AG04449 (cell line): Measurements from ENCODE around the gene CCL2.

Experiments
- CTCF ChIA-PET: fragments of 350-600 bp; formaldehyde crosslinking; extraction: SDS; loops from one replicate; lab custom pipeline; 2021; ENCODE audit warnings: antibody characterized with exemption; lab: Yijun Ruan, JAX
- POLR2A ChIA-PET: fragments of 400-600, 350-600 bp; formaldehyde crosslinking; extraction: SDS; loops from one replicate; lab custom pipeline; 2020; ENCODE audit warnings: antibody characterized with exemption, inconsistent platforms; lab: Yijun Ruan, JAX
- DNase-seq: peaks from one replicate; pipeline ENCODE4 v3.0.0-alpha.2; 2010; ENCODE audit warnings: low read depth, low spot score
- H3K4me3 ChIP-seq: 2 replicates; pipeline ENCODE4 v1.5.1; 2011; ENCODE audit warnings: low read depth, mild to moderate bottlenecking, control low read depth, low read length
- TF ChIP-seq, protein P1 (sequence below): IDR thresholded peaks from one replicate; pipeline ENCODE4 v1.5.1; 2011; ENCODE audit warnings: mild to moderate bottlenecking, moderate library complexity, low read length, control low read depth, inconsistent platforms; ENCODE audit not compliant: insufficient read depth; ENCODE audit errors: missing control alignments

The CCL2 gene

DNA sequence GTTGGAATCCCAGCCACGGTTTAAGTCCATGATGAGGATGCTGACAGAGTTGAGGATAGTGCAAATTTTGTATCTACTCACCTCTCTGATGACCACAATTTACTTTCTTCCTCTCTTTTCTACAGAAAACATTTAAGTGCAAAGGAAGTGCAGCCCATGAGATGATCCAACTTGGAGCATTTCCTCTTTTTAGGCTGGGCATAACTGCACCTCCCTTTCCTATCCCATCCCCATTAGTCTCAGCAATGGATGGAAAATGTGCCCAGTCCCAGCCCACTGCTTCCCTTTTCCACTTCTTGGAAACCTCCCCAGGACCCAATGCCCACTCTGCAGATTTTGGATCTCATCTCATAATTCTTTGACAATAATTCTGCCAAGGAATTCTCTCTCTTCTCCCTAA lies 47.6 kb downstream of the CCL2 start:
- CTCF ChIA-PET = interaction anchor here (1.8 to 14.9 kb wide), 4 partner anchors 17 to 100 kb away, joined by 4 to 183 read pairs (median 87); partner anchors contain the start of genes CCL1, CCL2 and CCL8
- DNase-seq = no peak
- no peak overlapping the region for H3K4me3 ChIP-seq
- TF ChIP-seq, protein P1, sequence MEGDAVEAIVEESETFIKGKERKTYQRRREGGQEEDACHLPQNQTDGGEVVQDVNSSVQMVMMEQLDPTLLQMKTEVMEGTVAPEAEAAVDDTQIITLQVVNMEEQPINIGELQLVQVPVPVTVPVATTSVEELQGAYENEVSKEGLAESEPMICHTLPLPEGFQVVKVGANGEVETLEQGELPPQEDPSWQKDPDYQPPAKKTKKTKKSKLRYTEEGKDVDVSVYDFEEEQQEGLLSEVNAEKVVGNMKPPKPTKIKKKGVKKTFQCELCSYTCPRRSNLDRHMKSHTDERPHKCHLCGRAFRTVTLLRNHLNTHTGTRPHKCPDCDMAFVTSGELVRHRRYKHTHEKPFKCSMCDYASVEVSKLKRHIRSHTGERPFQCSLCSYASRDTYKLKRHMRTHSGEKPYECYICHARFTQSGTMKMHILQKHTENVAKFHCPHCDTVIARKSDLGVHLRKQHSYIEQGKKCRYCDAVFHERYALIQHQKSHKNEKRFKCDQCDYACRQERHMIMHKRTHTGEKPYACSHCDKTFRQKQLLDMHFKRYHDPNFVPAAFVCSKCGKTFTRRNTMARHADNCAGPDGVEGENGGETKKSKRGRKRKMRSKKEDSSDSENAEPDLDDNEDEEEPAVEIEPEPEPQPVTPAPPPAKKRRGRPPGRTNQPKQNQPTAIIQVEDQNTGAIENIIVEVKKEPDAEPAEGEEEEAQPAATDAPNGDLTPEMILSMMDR = no peak
- POLR2A ChIA-PET = interaction anchor here (1.1 kb wide), 1 partner anchor 64 kb away, joined by 3 read pairs; no protein-coding TSS in a partner anchor

DNA sequence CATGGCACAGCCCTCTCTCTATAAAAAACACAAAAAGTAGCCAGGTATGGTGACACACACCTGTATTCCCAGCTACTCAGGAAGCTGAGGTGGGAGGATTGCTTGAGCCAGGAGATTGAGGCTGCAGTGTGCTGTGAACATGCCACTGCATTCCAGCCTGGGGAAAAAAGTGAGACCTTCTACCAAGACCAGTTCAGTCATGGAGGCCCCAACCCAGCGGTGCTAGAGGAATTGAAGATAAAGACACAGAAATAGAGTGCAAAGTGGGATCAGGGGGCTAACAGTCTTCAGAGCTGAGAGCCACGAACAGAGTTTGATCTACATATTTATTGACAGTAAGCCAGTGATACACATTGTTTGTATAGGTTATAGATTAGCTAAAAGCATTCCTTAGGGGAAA lies 48.5 kb downstream of the CCL2 start:
- H3K4me3 ChIP-seq = no peak overlapping the region
- CTCF ChIA-PET = interaction anchor here (1.2 to 14.9 kb wide), 3 partner anchors 9 to 101 kb away, joined by 3 to 183 read pairs (median 163); partner anchors contain the start of gene CCL1
- POLR2A ChIA-PET = no interaction called here
- TF ChIP-seq, protein P1 = no peak
- no peak for DNase-seq

DNA sequence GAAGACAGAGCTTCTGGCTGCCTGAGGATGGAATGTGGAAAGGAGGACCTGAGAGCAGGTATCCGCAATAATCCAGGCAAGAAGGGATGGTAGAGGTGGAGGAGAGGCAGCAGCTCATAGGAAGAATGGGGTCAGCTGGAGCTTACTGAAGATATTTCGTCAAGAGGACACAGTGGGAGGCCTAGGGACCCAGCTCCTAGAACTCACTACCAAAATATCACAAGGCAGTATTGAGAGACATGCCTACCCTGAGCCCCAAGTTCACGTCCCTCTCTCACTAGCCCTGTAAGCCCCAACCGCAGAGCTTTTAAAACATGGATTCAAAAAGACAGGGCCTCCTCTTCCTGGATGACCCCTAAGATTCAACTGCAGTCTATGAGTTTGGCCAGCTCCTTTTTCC lies 50.0 kb downstream of the CCL2 start:
- POLR2A ChIA-PET = no interaction called here
- no peak for DNase-seq
- TF ChIP-seq, protein P1 = no peak
- CTCF ChIA-PET = interaction anchor here (0.7 to 14.9 kb wide), 9 partner anchors 14 to 134 kb away, joined by 3 to 183 read pairs (median 4); partner anchors contain the start of gene CCL1
- no peak overlapping the region for H3K4me3 ChIP-seq

DNA sequence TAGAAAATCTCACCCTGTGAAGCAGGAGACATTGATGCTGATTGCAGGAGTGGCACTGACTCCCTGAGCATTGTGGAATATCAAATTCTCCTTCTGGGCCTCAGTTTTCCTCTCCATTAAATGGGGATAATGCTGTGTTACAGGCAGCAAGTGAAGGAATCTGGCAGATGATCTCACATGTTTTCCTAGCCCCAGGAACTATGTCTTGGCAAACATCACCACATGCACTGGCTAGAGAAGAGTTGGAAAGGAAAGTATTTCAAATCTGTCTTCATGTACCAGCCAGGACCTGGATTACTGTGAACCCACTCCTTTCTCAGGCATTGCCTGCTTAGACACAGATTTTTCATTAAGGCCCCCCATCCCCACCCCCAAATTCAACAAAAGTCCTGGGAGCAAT lies 50.5 kb downstream of the CCL2 start:
- H3K4me3 ChIP-seq = no peak overlapping the region
- CTCF ChIA-PET = interaction anchor here (0.5 to 14.9 kb wide), 13 partner anchors 11 to 1307 kb away, joined by 3 to 183 read pairs (median 3); partner anchors contain the start of gene CCL1
- POLR2A ChIA-PET = no interaction called here
- DNase-seq = no peak
- TF ChIP-seq, protein P1 = no peak

DNA sequence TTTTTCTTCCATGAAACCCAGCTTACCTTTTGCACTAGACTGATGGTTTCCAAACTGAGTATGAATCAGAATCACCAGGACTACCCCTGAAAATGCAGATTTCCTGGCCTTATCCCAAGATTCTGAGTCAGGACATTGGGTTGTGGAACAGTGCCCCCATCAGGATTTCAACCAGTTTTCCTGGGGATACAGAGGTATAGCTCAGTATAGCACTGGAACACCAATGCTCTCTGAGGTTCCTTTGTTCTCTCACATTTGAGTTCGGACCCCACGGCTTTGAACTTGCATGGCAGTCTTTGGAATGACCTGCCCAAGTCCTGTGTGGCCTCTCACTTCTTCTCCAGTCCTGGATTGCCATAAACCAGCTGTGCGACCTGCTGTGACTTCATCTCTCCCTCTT lies 51.4 kb downstream of the CCL2 start:
- ChIA-PET CTCF (interaction anchor here (0.7 to 14.9 kb wide), 19 partner anchors 10 to 110 kb away, joined by 3 to 183 read pairs (median 3); partner anchors contain the start of gene CCL1), POLR2A (no interaction called here)
- H3K4me3 ChIP-seq = no peak overlapping the region
- TF ChIP-seq, protein P1 = peak; percentile 53
- no peak for DNase-seq
